Airway epithelial cell (primary cell): Measurements from ENCODE around the gene CD6. TPM values are rescaled to one million over a fixed set of nuclear protein-coding genes. Genes with fewer than 3 reads are reported as not detected.

ENCODE experiments used
- total RNA-seq: library from RNA; depleted of rRNA; stranded (reverse); fragments of >200 nt; gene quantifications from 2 replicates; pipeline ENCODE4 v1.2.3, GENCODE V29; 2015

CD6 gene
- total RNA-seq, result 0.19 and 0.28 TPM in 2 replicates

DNA sequence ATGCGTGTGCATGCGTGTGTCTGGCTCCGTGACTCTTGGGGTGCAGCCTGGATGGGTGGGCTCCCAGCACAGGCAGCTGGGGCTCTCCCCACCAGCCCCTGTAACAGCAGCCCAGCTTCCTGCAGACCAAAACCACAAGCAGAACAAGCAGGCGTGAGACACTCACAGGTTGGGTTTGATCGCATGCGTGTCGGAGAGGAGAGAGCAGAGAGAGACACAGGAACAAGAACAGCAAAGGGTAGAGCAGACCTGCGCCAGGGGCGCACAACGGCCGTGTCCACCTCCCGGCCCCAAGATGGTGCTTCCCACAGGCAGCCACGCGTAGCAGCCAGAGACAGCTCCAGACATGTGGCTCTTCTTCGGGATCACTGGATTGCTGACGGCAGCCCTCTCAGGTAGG is at the start of gene CD6:
CD6 (plus strand) TSS at position 161 of the 400 bp plus-strand sequence; CDS start at position 347, 186 bp downstream.

GRCh38 chr11:60924110-60924905 is 47.2 kb upstream of the CD6 start, which contains the start of gene TMEM132A:
TMEM132A (plus strand) TSS chr11:60924460; CDS start chr11:60924634, 174 bp downstream.

GRCh38 chr11:60951904-60952741 is 19.4 kb upstream of the CD6 start, which contains the start of gene SLC15A3:
SLC15A3 (minus strand) TSS chr11:60952176; CDS start chr11:60951551, 625 bp downstream.

Other genes starting within 250 kb of the CD6 start
- gene MS4A18, start 247.0 kb upstream of the CD6 start, total RNA-seq, result not detected in 2 replicates
- not detected in 2 replicates for gene MS4A15, start 214.8 kb upstream of the CD6 start, total RNA-seq
- gene MS4A10, start 186.3 kb upstream of the CD6 start, total RNA-seq, result not detected in 2 replicates
- gene CCDC86, start 129.6 kb upstream of the CD6 start, total RNA-seq, result 34.1 and 38.9 TPM in 2 replicates
- gene PTGDR2, start 115.7 kb upstream of the CD6 start, total RNA-seq, result 0.07 TPM in 1 of 2 replicates, not detected in the other
- not detected in 2 replicates for gene ZP1, start 104.1 kb upstream of the CD6 start, total RNA-seq
- 64.0 and 73.1 TPM in 2 replicates for gene PRPF19, start 65.1 kb upstream of the CD6 start, total RNA-seq
- 36.4 and 47.4 TPM in 2 replicates for gene TMEM109, start 57.5 kb upstream of the CD6 start, total RNA-seq
- gene TMEM132A, start 47.2 kb upstream of the CD6 start, total RNA-seq, result 107 and 120 TPM in 2 replicates
- gene SLC15A3, start 19.5 kb upstream of the CD6 start, total RNA-seq, result 0.05 and 0.07 TPM in 2 replicates
- not detected in 2 replicates for gene CD5, start 130.8 kb downstream of the CD6 start, total RNA-seq
- 7.3 and 19.1 TPM in 2 replicates for gene VPS37C, start 189.7 kb downstream of the CD6 start, total RNA-seq
- not detected in 2 replicates for gene PGA3, start 231.8 kb downstream of the CD6 start, total RNA-seq